Forelimb muscle (tissue), 1 donor: Measurements from ENCODE around the gene APMAP. TPM values are rescaled to one million over a fixed set of nuclear protein-coding genes. Genes with fewer than 3 reads are reported as not detected.
"Not testable (repeated sequence)": the region's sequence is repeated elsewhere in the genome, so short reads cannot be mapped to it uniquely, and the experiment has no call there.

Experiments used
- DNase-seq: peaks from one replicate; pipeline ENCODE4 v3.0.0-alpha.2; 2013; ENCODE audit warnings: low read depth
- polyA plus RNA-seq: library from polyadenylated mRNA; unstranded; fragments of 120-200 nt; gene quantifications from one replicate; pipeline ENCODE4 v1.2.1, GENCODE V29; 2013; ENCODE audit not compliant: insufficient read length

Gene APMAP
- polyA plus RNA-seq, 1 donor, result 44.1 TPM

- no peak for DNase-seq
These were observed 58.4 kb downstream of the APMAP start for GRCh38 chr20:24934101-24934661.

GRCh38 chr20:24933266-24933908, 59.2 kb downstream of the APMAP start:
- no peak for DNase-seq

- DNase-seq, result not testable (repeated sequence)
These were observed 60.7 kb downstream of the APMAP start for GRCh38 chr20:24931893-24932292.

GRCh38 chr20:24930724-24931688, 61.5 kb downstream of the APMAP start:
- not testable (repeated sequence) for DNase-seq

- not testable (repeated sequence) for DNase-seq
These were observed 62.5 kb downstream of the APMAP start for GRCh38 chr20:24929867-24930723.

- DNase-seq, result not testable (repeated sequence)
These were observed 63.3 kb downstream of the APMAP start for GRCh38 chr20:24929259-24929658.

GRCh38 chr20:24920706-24921105, 71.8 kb downstream of the APMAP start:
- DNase-seq, result not testable (repeated sequence)

- not testable (repeated sequence) for DNase-seq
These were observed 72.9 kb downstream of the APMAP start for GRCh38 chr20:24919665-24920064.

GRCh38 chr20:24918579-24919566, 73.7 kb downstream of the APMAP start:
- DNase-seq, result no peak

- peak; percentile 51 for DNase-seq
These were observed 74.6 kb downstream of the APMAP start for GRCh38 chr20:24917797-24918578.

GRCh38 chr20:24917056-24917455, 75.5 kb downstream of the APMAP start:
- DNase-seq, result no peak

GRCh38 chr20:24916412-24916811, 76.1 kb downstream of the APMAP start:
- DNase-seq, result no peak

- DNase-seq, result no peak
These were observed 76.7 kb downstream of the APMAP start for GRCh38 chr20:24915892-24916291.

GRCh38 chr20:24915440-24915839, 77.1 kb downstream of the APMAP start:
- no peak for DNase-seq

- no peak for DNase-seq
These were observed 77.9 kb downstream of the APMAP start for GRCh38 chr20:24914388-24915241.

- no peak for DNase-seq
These were observed 79.4 kb downstream of the APMAP start for GRCh38 chr20:24913076-24913628.
